ENCODE data around the gene ST13.

GRCh38 chr22:40838486-40838885, 18.0 kb downstream of the ST13 start:
- TF ChIP-seq CTCF (conservative IDR thresholded peaks at IDR 0.05; ENCODE audit: low read depth, low read length) (no peak), EZH2 (IDR thresholded peaks at IDR 0.05; ENCODE audit: low read length, unreplicated experiment) (no peak), EZH2phosphoT487 (IDR thresholded peaks at IDR 0.05; ENCODE audit: borderline replicate concordance, low read length) (no peak)

Measured in PC-3 (cell line).